HFF-Myc (cell line): ENCODE results near the gene SSBP3.

Experiments used
- DNase-seq: peaks from one replicate; pipeline ENCODE4 v3.0.0-alpha.2; 2011; ENCODE audit warnings: low read depth; ENCODE audit errors: extremely low read depth
- H3K4me3 ChIP-seq: replicated peaks from 2 replicates; pipeline ENCODE4 v1.5.1; 2011; ENCODE audit warnings: low read depth, mild to moderate bottlenecking, control low read depth, low read length
- TF ChIP-seq, protein P1 (sequence below): IDR thresholded peaks from 2 replicates; pipeline ENCODE4 v1.5.1; 2012; ENCODE audit warnings: mild to moderate bottlenecking, low read depth, low read length, control low read depth; ENCODE audit errors: missing control alignments

SSBP3 gene

DNA sequence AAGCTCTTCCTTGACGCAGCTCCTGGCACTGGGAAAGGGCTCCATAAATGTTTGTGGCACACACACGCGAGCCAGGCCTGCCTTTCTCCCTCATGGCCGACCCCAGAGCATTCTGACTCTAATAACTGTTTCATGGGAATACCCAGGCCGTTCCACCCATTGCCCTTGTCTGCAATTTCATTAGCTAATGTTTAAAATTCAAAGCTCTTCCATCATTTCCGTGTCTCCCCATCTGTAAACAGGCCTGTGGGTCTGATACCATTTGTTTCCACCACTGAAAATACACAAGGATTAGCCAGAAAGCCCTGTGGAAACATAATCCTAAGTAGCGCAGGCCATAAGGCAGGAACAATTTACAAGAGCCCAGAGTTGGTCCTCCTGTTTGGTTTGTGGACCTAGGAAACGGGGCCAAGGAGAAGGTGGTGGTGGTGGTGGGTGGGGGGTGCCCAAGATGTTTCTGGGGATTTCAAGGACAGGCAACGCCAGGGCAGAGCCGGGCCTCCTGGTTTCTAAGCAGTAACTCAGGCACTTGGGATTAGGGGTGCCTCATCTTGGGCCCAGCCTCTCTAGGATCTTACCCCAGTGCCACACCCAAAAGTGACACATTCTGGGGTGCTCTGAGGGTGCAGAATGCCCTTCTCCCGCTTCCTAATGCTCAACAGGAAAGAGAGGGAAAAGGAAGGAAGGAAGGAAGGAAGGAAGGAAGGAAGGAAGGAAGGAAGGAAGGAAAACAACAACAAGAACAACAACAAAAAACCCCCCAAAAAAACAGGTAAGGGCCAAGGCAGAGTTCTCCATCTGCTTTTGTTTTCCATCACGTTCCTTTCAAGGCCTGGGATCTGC, 79.4 kb downstream of the SSBP3 start:
- no peak overlapping the region for H3K4me3 ChIP-seq
- no peak for DNase-seq
- TF ChIP-seq, protein P1, sequence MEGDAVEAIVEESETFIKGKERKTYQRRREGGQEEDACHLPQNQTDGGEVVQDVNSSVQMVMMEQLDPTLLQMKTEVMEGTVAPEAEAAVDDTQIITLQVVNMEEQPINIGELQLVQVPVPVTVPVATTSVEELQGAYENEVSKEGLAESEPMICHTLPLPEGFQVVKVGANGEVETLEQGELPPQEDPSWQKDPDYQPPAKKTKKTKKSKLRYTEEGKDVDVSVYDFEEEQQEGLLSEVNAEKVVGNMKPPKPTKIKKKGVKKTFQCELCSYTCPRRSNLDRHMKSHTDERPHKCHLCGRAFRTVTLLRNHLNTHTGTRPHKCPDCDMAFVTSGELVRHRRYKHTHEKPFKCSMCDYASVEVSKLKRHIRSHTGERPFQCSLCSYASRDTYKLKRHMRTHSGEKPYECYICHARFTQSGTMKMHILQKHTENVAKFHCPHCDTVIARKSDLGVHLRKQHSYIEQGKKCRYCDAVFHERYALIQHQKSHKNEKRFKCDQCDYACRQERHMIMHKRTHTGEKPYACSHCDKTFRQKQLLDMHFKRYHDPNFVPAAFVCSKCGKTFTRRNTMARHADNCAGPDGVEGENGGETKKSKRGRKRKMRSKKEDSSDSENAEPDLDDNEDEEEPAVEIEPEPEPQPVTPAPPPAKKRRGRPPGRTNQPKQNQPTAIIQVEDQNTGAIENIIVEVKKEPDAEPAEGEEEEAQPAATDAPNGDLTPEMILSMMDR = no peak

DNA sequence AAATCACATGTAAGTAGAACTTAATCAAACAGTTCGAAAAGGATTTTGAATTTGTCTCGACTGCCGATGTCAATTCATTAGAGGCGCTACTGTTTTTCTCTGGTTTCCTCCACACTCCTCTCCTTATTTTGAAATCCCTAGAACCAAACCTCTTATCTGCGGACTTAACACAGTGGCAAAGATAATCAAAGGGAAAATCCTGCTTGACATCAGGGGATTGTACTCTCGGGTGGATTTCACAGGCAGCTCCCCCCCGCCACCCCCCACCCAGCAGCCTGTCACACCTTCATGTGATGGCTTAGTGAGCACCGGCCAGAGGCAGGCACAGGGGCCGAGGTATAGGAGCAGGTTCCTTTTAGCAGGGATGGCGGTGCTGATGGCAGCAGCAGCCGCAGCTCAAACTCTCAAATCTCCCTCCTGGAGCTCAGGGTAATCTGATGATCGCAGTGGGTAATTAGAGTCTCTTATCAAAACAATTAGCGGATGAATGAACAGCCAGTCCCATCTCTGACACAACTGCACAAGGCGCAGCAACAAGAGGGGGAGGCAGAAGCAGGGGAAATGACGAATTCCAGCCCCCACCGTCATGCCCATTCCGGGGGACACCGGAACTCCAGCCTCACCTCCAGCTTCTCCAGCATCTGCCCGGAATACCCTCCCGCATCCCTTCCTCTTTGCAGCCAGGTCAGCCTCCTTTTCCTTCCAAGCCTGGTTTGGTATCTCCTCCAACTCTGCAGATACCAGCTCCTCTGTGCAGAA, 80.3 kb downstream of the SSBP3 start:
- DNase-seq = no peak
- H3K4me3 ChIP-seq = no peak overlapping the region
- TF ChIP-seq, protein P1 = no peak

DNA sequence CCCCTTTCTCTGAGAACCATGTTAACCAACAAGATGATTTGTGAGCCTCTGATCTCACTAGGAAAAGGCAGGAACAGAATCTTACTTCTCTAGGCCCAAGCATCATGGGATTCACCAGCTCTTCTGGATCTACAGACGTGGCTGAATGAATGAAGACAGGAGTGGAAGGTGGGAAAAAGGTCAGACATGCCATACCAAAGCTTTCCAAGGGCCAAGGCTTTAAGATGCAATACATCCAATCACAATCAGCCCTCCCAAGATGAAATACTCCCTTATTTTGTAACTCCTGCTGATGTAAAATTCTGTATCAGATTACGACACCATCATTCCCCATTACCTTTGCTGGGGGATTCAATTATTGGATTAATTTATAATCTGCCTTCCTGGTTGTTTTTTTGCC, 80.9 kb downstream of the SSBP3 start:
- no peak for DNase-seq
- TF ChIP-seq, protein P1 = no peak

DNA sequence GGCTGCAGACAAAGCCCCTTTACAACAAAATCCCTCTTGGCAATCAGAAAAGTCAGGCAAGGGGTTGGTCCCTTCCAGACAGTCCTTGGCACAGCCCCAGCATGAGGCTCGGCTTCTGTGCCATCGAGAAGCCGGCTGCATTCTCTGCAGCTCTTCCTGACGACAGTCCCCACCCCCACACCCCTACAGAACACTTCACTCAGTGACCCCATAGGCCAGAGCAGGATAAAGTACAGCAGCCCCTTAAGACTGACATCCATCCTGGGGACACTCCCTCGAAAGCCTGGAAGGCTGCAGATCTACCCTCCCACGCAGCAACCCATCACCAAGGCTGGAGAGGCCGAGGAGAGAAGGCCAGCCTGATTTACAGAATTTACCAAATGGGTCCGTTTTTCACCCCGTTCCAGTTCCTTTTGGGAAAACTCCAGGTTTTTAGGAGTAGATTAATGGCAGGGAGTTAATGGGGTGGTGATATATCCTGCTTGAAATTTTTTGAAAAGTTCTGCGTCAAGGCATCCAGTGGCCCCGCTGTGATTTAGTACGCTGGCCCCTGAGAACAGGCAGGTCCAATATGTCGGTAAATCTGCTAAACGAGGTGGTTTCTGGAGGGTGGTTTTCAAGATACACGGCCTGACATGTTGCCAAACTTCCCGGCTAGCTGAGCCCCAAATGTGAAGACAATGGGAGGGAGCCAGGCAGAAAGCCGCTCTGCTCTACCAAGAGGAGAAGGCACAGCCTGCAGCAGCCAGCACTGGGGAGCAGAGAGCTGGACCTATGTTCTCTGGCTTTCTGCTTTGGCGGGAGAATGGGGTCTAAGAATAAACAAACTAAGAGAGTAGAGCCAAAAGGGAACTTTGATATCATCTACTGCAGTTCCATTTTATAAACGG, 81.7 kb downstream of the SSBP3 start:
- no peak overlapping the region for H3K4me3 ChIP-seq
- TF ChIP-seq, protein P1 = no peak
- DNase-seq = no peak

More for the DNA sequence above, 80.9 kb downstream of the SSBP3 start:
- H3K4me3 ChIP-seq = no peak overlapping the region

DNA sequence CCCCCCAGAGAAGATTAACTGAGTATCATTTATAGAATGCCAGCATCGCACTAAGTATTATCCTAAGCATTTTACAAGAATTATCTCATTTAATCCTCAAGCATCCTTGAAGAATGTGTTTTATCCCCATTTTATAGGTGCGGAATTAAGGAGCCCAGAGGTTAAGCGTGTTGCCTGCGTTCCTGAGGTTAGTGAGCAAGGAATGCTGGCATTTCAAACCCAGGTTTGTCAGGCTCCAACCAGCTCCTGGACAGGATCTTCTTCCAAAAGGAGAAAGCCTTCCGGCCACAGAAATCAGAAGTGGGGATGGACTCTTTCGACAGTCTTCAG, 82.3 kb downstream of the SSBP3 start:
- DNase-seq = no peak
- TF ChIP-seq, protein P1 = no peak
- H3K4me3 ChIP-seq = no peak overlapping the region

DNA sequence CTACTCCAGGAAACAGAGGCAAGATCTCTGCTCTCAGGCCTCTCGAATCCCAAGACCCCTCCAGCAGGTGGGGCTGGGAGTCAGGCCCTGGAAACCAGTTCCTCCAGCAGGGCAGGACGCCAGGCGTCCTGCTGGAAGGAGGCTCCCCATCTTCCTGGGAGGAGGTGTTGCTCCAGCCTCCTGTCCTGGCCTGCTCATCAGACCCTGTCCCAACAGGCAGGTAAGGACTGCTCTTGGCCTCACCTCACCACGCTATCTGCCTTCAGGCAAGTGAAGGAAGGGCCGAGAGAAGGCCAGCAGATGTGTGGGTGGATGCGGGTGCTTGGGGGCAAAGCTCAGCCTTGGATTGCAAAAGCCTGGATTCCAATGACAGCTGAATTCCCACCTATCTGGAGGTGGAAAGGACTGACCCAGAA, 82.9 kb downstream of the SSBP3 start:
- H3K4me3 ChIP-seq = no peak overlapping the region
- DNase-seq = no peak

More for the DNA sequence above, 82.9 kb downstream of the SSBP3 start:
- TF ChIP-seq, protein P1 = peak; percentile 17
